HG02610 (cell line): Measurements from ENCODE around the gene STAT4.

Source experiments
- ATAC-seq: cut with Tn5 transposase; IDR thresholded peaks from one replicate; pipeline ENCODE4 v1.9.1; 2021; ENCODE audit warnings: mild to moderate bottlenecking, moderate library complexity; ENCODE audit not compliant: unreplicated experiment

Gene STAT4

GRCh38 chr2:191050640-191050987 is 100.2 kb downstream of the STAT4 start:
- ATAC-seq, result no peak

DNA sequence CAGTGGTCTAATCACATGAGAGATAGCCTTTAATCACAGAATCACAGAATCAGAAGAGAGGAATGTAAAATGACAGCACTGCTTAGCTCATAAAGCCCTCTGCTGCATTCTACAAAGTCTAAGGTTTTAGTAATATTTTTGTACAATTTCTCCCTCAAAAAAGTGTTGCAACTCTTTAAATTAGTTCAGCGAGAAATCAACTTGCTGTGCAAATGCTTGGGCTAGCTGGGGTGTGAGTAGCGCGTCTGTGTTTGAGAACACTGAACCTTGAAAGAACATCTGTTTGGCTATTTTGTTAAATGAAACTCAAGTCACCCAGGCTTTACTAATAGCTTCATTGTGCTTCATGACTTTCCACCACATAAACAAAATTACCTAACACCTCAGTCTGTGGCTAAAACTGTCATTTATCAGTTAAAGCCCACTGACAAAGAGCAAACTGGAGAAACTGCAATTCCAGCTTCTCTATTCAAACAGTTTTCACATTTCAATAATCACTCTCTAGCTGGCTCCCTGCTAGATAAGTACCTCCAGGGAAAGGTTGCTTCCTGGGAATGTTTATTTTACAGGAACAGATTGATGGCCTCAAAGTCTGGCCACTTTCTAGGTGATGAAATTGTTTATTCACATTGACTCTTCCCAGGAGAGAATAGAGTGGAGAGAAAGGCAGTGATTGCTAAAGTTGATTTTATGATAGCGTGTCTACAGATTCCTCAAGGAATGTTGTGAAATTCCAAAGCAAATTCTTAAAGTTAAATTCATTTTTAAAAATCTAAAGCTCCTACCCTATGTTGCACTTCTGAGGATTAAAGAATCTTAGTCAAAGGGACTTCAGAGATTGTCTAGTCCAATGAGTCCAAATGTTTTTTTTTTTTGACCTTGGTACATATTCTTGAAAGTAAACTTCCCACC is 100.8 kb downstream of the STAT4 start:
- peak; percentile 77 for ATAC-seq

DNA sequence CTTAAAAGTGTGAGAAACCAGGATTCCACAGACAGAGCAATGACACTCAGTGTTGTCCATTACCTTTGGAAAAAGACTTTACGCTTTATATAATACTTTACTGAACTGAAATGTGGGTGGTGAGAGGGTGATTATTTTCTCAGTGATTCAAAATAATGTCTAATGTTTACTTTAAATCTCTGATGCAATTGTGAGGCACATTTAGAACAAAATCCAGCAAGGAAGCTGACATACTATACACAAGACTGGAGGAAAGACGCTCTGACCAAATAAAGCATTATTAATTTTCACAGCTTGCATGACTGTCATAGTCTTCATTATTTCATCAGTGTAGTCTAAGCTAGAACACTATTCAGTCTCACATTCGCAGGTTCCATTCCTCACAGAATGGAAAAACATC is 102.7 kb downstream of the STAT4 start:
- no peak for ATAC-seq

DNA sequence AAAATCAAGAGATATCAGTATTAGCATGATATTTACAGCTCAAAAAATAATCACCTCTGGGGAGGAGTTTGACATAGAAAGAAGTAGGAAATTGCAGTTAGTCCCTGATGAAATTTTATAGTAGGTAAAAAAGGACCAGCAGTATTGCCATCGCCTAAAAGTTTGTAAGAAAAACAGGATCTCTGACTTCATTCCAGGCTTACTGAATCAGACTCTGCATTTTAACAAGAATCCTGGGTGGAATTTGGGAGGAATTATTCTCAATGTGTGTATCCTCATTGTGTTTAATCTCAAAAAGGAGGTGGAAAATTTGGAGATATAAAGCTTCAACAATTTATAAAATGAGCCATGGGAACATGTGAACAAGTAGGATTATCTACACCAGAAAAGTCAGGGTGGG is 105.7 kb downstream of the STAT4 start:
- ATAC-seq, result no peak

DNA sequence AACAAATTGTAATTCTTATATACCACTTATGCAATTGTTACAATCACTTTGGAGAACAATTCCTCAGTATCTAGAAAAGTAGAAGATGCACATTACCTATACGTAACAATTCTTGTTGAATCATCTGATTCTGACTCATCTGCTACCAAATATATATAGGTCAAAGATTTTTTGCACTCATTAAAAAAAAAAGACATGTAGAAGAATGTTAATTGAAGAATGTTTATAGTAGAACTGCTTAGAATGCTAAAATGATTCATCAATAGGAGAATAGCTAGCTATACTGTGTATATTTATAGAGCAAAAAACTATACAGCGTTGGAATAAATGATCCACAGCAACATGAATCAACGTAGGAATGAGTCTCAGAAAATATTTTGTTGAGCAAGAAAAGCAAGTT is 107.4 kb downstream of the STAT4 start:
- no peak for ATAC-seq

DNA sequence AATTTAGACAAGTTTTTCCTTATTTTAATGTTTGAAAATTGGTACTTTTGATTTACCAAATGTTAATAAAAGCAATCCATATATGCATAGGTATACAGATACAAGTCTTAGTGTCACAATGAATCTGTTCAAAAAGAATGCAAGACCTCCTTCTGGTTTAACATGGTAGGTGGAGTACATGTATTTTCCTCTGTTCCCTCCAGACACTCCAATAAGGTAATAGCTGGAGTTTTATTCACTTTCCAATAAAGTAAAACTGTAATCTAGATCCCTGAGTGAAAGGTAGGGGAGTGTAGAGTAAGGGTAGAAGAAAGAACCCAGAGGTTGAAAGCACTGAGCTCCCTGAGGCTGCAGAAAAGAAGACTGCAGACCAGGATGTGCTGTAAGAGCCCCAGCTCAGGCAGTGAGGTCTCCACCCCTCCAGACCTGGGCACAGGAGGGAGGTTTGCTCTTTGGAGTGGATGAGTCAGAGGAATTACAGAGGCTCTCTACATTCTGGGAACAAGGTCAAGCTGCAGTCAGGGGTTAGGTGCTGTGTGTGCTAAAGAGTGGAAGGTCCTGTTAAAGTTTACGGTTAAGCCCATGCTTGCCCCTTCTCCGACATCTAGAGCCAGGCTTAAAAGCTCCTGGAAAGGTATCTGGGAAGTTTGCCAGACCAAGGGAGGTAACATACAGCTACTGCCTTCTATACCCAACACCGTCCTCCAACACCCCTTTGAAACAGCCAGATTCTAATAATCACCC is 109.2 kb downstream of the STAT4 start:
- ATAC-seq, result no peak

- ATAC-seq, result no peak
Observed at GRCh38 chr2:191039616-191040015, 111.2 kb downstream of the STAT4 start.

DNA sequence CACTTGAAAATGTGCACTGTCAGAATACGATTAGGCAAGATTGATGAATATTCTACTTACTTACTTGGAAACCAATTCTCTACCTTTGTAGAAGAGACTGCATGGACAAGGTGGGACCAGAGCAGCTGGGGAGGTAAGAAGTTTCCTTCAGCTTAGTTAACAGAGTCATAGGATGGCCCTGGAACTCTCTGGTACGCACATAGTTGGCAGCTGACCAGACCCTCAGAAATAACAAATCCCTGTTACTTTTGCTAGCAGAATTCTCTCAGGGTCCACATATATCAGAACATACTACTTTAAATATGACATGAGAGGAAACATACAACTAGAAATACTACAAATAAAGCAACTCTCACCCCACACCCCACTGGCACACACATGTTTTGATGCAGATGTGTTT is 112.1 kb downstream of the STAT4 start:
- ATAC-seq, result no peak

- ATAC-seq, result peak; percentile 84
Observed at GRCh38 chr2:191038241-191038725, 112.5 kb downstream of the STAT4 start.

GRCh38 chr2:191037351-191037750 is 113.4 kb downstream of the STAT4 start:
- ATAC-seq, result no peak

DNA sequence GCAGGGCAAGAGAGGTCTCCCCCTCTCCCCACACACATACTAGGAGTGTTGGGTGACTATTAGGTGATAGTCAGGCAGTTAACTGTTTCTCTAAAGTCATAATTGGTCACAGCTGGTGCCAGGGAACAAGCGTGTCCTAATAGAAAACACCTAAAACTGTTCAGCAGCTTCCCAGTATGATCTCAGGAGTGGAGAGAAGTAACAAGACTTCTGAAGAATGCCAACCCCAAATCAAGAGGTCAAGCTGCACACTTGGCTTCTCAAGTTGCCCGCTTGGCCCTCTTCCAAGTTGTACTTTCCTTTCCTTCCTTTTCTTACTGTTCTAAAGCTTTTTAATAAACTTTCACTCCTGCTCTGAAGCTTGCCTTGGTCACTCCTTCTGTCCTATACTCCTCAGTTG is 114.4 kb downstream of the STAT4 start:
- no peak for ATAC-seq

GRCh38 chr2:191032588-191033429 is 118.0 kb downstream of the STAT4 start:
- no peak for ATAC-seq

- ATAC-seq, result no peak
Observed at GRCh38 chr2:191031256-191031655, 119.5 kb downstream of the STAT4 start.

- ATAC-seq, result peak; percentile 60
Observed at GRCh38 chr2:191030521-191031154, 120.2 kb downstream of the STAT4 start.

DNA sequence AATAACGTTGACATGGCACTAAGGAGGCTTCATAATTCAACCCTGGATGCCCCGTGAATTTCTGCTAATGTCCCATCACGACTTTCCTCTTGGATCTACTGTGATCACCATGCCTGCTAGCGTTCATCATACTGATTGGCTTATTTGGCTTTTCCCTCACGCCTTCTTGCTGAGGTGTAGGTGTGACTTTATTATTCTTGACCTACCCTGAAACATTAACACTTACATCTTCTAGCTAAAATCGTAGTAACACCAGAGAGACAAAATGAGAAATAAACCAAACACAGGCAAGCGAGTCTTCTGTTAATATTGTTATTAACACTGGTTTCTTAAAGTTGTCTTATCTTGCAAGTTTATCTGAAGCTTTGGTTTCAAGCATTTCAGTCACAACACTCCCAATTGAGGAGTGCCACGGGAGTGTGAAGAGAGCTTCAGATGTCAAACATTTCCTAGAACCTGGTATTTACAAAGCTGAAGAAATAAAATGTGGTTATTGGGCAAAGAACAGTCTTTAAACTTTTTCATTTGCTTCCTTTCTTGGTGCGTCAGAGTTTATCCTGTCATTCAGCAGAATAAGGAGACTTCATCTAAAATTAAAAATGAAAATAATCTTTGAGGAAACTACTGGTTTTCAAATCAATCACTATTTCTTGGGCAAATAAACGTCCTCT is 121.4 kb downstream of the STAT4 start:
- ATAC-seq, result no peak

- ATAC-seq, result no peak
Observed at GRCh38 chr2:191026377-191026776, 124.4 kb downstream of the STAT4 start.

DNA sequence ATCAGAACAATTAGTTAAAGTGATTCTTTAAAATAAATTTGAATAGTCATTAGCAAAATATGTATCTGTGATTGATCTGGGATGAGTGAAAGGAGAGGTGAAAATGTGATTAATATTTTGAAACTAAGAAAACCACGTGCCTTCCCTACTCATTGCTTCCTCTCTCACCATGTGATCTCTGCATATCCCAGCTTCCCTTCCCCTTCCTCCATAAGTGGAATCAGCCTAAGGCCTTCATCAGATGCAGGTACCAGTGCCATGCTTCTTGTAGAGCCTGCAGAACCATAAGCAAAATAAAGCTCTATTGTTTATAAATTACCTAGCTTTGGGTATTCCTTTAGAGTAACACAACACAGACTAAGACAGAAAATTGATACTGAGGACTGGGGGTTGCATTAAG is 125.7 kb downstream of the STAT4 start:
- no peak for ATAC-seq

DNA sequence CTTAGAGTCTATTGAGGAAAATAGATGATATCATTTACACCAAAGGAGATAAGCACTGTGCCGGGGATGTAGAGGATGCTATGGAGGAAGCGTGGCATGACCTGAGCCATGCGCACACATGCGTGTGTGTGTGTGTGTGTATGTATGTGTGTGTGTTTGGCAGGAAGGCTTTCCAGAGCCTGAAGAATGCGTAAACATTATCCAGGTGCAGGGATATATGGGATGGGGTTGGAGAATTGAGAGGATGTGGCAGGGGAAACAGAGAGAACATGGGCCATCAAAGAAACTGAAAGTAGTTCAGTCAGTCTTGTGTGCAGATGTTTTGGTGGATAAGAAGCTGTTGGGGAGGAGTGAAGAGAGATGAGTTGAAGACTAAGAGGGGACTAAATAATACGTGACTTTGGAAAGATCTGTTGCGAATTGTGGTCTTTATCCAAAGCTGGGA is 127.5 kb downstream of the STAT4 start:
- ATAC-seq, result no peak

GRCh38 chr2:191020742-191021381 is 129.9 kb downstream of the STAT4 start:
- ATAC-seq, result peak; percentile 17
